Neural cell (in vitro differentiated cells): ENCODE results near the gene PADI2. TPM values are rescaled to one million over a fixed set of nuclear protein-coding genes. Genes with fewer than 3 reads are reported as not detected.

ENCODE experiments used
- H2AFZ ChIP-seq: fragments of 200-600, 300-800 bp; sonication (generic), shearing (Covaris generic); 2 replicates; pipeline ENCODE4 v1.6.0; 2014; ENCODE audit warnings: low read depth, mild to moderate bottlenecking, antibody characterized with exemption, low read length, moderate library complexity
- H3F3A ChIP-seq: fragments of 200-600 bp; shearing (Covaris generic); 2 replicates; pipeline ENCODE4 v1.6.1; 2016; ENCODE audit warnings: mild to moderate bottlenecking, moderate library complexity, mixed read lengths, antibody characterized with exemption, low read length; ENCODE audit not compliant: insufficient read depth, poor library complexity, severe bottlenecking
- H3K27ac ChIP-seq: fragments of 200-600, 300-800 bp; sonication (generic), shearing (Covaris generic); 2 replicates; pipeline ENCODE4 v1.5.1; 2014; ENCODE audit warnings: mild to moderate bottlenecking, low read length, moderate library complexity
- H3K27me3 ChIP-seq: fragments of 300-800, 200-600 bp; sonication (generic), shearing (Covaris generic); 2 replicates; pipeline ENCODE4 v1.6.0; 2014; ENCODE audit warnings: mild to moderate bottlenecking, low read depth, low read length, moderate library complexity; ENCODE audit not compliant: insufficient read depth
- H3K36me3 ChIP-seq: fragments of 300-800, 200-600 bp; sonication (generic), shearing (Covaris generic); 2 replicates; pipeline ENCODE4 v1.5.1; 2014; ENCODE audit warnings: mild to moderate bottlenecking, antibody characterized with exemption, low read length, moderate library complexity; ENCODE audit not compliant: insufficient read depth
- H3K4me2 ChIP-seq: fragments of 300-800, 200-600 bp; sonication (generic), shearing (Covaris generic); 2 replicates; pipeline ENCODE4 v1.6.0; 2014; ENCODE audit warnings: mild to moderate bottlenecking, low read length
- H3K4me3 ChIP-seq: fragments of 300-800, 200-600 bp; sonication (generic), shearing (Covaris generic); 2 replicates; pipeline ENCODE4 v1.5.1; 2014; ENCODE audit warnings: mild to moderate bottlenecking, low read length, moderate library complexity
- H3K79me2 ChIP-seq: fragments of 200-600 bp; shearing (Covaris generic); replicated peaks from 2 replicates; pipeline ENCODE4 v1.6.0; 2014; ENCODE audit warnings: mild to moderate bottlenecking, low read length, moderate library complexity; ENCODE audit not compliant: insufficient read depth
- H3K9ac ChIP-seq: fragments of 300-800, 200-600 bp; sonication (generic), shearing (Covaris generic); 2 replicates; pipeline ENCODE4 v1.6.1; 2016; ENCODE audit warnings: mild to moderate bottlenecking, low read length, mixed read lengths
- H3K9me2 ChIP-seq: fragments of 200-600 bp; shearing (Covaris generic); 2 replicates; pipeline ENCODE4 v1.6.1; 2016; ENCODE audit warnings: mild to moderate bottlenecking, low read length, mixed read lengths; ENCODE audit not compliant: insufficient read depth
- H3K9me3 ChIP-seq: fragments of 200-600, 300-800 bp; sonication (generic), shearing (Covaris generic); 2 replicates; pipeline ENCODE4 v1.6.1; 2016; ENCODE audit warnings: mild to moderate bottlenecking, mixed run types, low read length, moderate library complexity, mixed read lengths
- H4K20me1 ChIP-seq: fragments of 200-600 bp; shearing (Covaris generic); 2 replicates; pipeline ENCODE4 v1.6.1; 2016; ENCODE audit warnings: mild to moderate bottlenecking, mixed run types; ENCODE audit not compliant: insufficient read depth
- CTCF ChIP-seq: fragments of 450-650 bp; IDR thresholded peaks from 2 replicates; pipeline ENCODE4 v1.5.1; 2014; ENCODE audit warnings: antibody characterized with exemption, mild to moderate bottlenecking, moderate library complexity; ENCODE audit not compliant: poor library complexity, severe bottlenecking
- EP300 ChIP-seq: fragments of 450-650 bp; conservative IDR thresholded peaks from 2 replicates; pipeline ENCODE4 v1.6.1; 2014; ENCODE audit warnings: antibody characterized with exemption, mild to moderate bottlenecking, moderate library complexity; ENCODE audit not compliant: poor library complexity, severe bottlenecking
- EZH2 ChIP-seq: fragments of 200-600, 300-800 bp; shearing (Covaris generic), sonication (generic); IDR thresholded peaks from 2 replicates; pipeline ENCODE4 v1.6.1; 2014; ENCODE audit warnings: antibody characterized with exemption, low read length, borderline replicate concordance, mild to moderate bottlenecking; ENCODE audit not compliant: insufficient read depth, poor library complexity, severe bottlenecking
- MXI1 ChIP-seq: fragments of 450-650 bp; conservative IDR thresholded peaks from 2 replicates; pipeline ENCODE4 v1.6.1; 2014; ENCODE audit warnings: antibody characterized with exemption, mild to moderate bottlenecking; ENCODE audit not compliant: poor library complexity, severe bottlenecking
- POLR2AphosphoS5 ChIP-seq: IDR thresholded peaks from 2 replicates; pipeline ENCODE4 v1.6.1; 2012
- RAD21 ChIP-seq: fragments of 450-650 bp; conservative IDR thresholded peaks from 2 replicates; pipeline ENCODE4 v1.6.1; 2014; ENCODE audit warnings: antibody characterized with exemption, mild to moderate bottlenecking, moderate library complexity
- REST ChIP-seq: IDR thresholded peaks from 2 replicates; pipeline ENCODE4 v1.6.1; 2012; ENCODE audit warnings: borderline replicate concordance
- SMC3 ChIP-seq: fragments of 450-650 bp; conservative IDR thresholded peaks from 2 replicates; pipeline ENCODE4 v1.6.1; 2014; ENCODE audit warnings: antibody characterized with exemption, mild to moderate bottlenecking, moderate library complexity; ENCODE audit not compliant: poor library complexity
- TAF1 ChIP-seq: IDR thresholded peaks from 2 replicates; pipeline ENCODE4 v1.6.1; 2012; ENCODE audit warnings: low read depth
- polyA minus RNA-seq: library from RNA; depleted of rRNA, polyadenylated mRNA; stranded (reverse); fragments of >200 nt; gene quantifications from 2 replicates; pipeline ENCODE4 v1.2.3, GENCODE V29; 2014
- polyA plus RNA-seq: library from polyadenylated mRNA; depleted of rRNA; stranded (reverse); fragments of >200 nt; gene quantifications from 2 replicates; pipeline ENCODE4 v1.2.3, GENCODE V29; 2014

Gene PADI2
- polyA plus RNA-seq, result 1.6 and 2.2 TPM in 2 replicates
- polyA minus RNA-seq, result 1.5 and 1.7 TPM in 2 replicates

GRCh38 chr1:17119076-17119772, at the start of gene PADI2:
Gene PADI2 (minus strand): TSS chr1:17119451. CDS start chr1:17119371, 80 bp downstream.
- Histone ChIP-seq H3K36me3 (no peaks in the 10 kb centered on the region), H4K20me1 (no peaks in the 10 kb centered on the region), H2AFZ (peak within 1 kb of the TSS; percentile 4), H3K9me2 (no peaks in the 10 kb centered on the region), H3K4me3 (peak within 1 kb of the TSS; percentile 71), H3K9me3 (no peaks in the 10 kb centered on the region), H3K9ac (peak within 1 kb of the TSS; percentile 56), H3K4me2 (peak within 1 kb of the TSS; percentile 42), H3F3A (no peaks in the 10 kb centered on the region), H3K79me2 (no peaks in the 10 kb centered on the region), H3K27ac (no peak within 1 kb of the TSS), H3K27me3 (peaks cover 36% of the 10 kb centered on the region)
- no peak for TF ChIP-seq TAF1
- TF ChIP-seq POLR2AphosphoS5, result peak; percentile 36

DNA sequence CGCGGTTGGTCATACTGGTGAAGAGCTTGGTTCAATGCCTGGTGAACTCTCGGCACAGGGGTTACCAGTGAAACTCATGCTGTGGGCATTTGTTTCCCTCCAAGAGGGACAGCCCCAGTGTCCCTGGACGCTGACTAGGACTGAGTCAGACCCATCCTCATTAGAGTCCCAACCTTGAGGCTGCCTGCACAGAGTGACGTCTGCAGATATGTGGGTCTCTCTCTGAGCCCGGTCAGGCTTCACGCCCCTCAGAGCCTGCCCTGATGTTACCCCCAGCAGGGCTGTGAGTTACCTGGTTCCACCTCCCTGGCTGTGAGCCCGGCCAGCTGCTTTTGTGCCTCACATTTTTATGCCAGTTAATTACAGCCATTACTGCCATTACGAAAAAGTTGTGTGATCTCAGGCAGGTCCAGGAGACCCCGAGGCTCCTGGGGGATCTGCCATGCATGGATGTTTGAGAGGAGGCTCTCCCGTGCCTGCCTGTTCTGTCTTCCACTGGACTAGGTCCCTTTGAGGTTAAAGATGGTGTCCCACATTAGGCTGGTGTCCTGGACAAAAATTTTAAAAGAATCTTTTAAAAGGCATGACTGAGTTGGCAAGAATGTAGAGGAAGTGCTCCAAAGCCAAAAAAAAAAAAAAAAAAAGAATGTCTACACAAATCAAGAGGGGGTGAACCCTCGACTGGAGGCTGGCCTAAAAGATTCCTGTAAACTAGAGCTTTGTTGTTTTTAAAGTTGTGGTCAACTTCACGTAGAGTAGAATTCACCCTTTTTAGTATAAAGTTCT, 49.0 kb upstream of the PADI2 start:
- H3K79me2 ChIP-seq, result no peaks in the 10 kb centered on the region
- no peak overlapping the region for H3K4me2 ChIP-seq
- no peaks in the 10 kb centered on the region for H3K9me3 ChIP-seq
- no peaks in the 10 kb centered on the region for H3F3A ChIP-seq
- no peak overlapping the region for H2AFZ ChIP-seq
- TF ChIP-seq POLR2AphosphoS5, result no peak
- no peak for TF ChIP-seq SMC3
- no peak for TF ChIP-seq EZH2
- TF ChIP-seq CTCF, result no peak
- no peak for TF ChIP-seq EP300
- TF ChIP-seq RAD21, result no peak
- no peak for TF ChIP-seq MXI1
- TF ChIP-seq TAF1, result no peak
- no peak for TF ChIP-seq REST
- no peak overlapping the region for H3K27ac ChIP-seq
- no peaks in the 10 kb centered on the region for H4K20me1 ChIP-seq
- H3K9me2 ChIP-seq, result no peaks in the 10 kb centered on the region
- H3K27me3 ChIP-seq, result no peaks in the 10 kb centered on the region
- H3K4me3 ChIP-seq, result no peak overlapping the region
- no peaks in the 10 kb centered on the region for H3K36me3 ChIP-seq
- no peak overlapping the region for H3K9ac ChIP-seq
